ENCODE results near the gene SH2D3C.

DNA sequence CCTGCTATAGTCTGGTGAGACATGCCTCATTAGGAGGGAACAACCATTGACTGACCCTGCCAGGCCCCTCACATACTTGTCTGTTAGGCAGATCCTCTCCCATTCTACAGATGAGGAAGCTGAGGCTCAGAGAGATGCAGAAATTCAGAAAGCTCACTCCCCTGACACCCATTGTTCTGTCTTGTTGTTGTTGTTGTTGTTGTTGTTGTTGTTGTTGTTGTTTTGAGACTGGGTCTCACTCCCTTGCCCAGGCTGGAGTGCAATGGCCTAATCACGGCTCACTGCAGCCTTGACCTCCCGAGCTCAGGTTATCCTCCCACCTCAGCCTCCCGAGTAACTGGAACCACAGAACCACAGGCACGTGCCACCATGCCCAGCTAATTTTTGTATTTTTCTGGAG lies 84.8 kb downstream of the SH2D3C start:
- TF ChIP-seq POLR2A (IDR thresholded peaks at IDR 0.05): no peak
- TF ChIP-seq, protein P1, sequence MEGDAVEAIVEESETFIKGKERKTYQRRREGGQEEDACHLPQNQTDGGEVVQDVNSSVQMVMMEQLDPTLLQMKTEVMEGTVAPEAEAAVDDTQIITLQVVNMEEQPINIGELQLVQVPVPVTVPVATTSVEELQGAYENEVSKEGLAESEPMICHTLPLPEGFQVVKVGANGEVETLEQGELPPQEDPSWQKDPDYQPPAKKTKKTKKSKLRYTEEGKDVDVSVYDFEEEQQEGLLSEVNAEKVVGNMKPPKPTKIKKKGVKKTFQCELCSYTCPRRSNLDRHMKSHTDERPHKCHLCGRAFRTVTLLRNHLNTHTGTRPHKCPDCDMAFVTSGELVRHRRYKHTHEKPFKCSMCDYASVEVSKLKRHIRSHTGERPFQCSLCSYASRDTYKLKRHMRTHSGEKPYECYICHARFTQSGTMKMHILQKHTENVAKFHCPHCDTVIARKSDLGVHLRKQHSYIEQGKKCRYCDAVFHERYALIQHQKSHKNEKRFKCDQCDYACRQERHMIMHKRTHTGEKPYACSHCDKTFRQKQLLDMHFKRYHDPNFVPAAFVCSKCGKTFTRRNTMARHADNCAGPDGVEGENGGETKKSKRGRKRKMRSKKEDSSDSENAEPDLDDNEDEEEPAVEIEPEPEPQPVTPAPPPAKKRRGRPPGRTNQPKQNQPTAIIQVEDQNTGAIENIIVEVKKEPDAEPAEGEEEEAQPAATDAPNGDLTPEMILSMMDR (IDR thresholded peaks at IDR 0.05 in 4 of 5, conservative IDR thresholded peaks at IDR 0.05 in 1 of 5): no peak

Measured in gastrocnemius medialis (tissue), 4 donors.